OCI-LY1 (cell line): ENCODE results near the gene POLK.

ENCODE experiments used
- CTCF ChIP-seq: fragments of 200-600 bp; sonication (generic), shearing (Covaris generic); IDR thresholded peaks from 2 replicates; pipeline ENCODE4 v1.5.1; 2017; ENCODE audit warnings: mild to moderate bottlenecking, antibody characterized with exemption, low read length, moderate library complexity, mixed read lengths
- EZH2 ChIP-seq: fragments of 200-600 bp; sonication (generic), shearing (Covaris generic); IDR thresholded peaks from 2 replicates; pipeline ENCODE4 v1.8.0; 2017; ENCODE audit warnings: borderline replicate concordance, mixed run types, mild to moderate bottlenecking, antibody characterized with exemption, low read length, moderate library complexity, mixed read lengths

- no peak for TF ChIP-seq CTCF
- no peak for TF ChIP-seq EZH2
Measured at GRCh38 chr5:75620184-75620959, 108.7 kb downstream of the POLK start.
